Measurements from ENCODE around the gene RUSF1.
A peak's percentile ranks its signal among the peaks of the same experiment; 100 is the strongest.

RUSF1 gene

DNA sequence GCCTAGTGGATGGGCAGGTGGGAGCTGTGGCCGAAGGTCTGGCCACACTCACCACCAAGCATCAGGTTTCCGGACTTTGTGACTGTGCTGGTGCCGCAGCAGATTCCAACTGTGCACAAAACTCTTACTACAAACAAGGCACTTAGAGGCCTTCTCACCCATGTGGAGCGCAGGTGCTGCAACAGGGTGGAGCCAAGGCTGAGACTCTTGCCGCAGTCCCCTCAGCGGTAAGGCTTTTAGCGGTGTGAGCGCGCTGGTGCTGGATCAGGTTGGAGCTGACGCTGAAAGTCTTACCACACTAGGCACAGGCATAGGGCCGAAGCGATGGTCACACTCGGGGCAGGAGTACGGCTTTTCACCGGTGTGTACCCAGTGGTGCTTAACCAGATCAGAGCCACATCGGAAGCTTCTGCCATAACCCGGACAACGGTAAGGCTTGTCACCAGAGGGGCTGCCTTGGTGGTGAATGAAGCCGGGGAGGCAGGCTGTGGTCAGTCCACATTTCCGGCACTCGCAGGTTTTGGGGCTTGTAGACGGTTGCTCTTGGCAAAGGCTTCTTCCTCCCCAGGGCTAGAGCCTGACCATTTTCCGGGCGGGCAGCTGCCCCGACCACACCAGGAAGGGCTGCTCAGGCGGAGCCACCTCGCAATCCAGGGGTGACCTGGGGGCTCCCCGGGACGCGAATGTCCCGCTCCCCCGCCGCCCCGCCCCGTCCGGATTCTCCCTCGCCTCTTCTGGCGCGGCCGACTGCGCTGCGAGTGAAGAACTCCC lies 49.9 kb downstream of the RUSF1 start:
- TF ChIP-seq ZBTB7A (IDR thresholded peaks at IDR 0.05; ENCODE audit: low read depth), result no peak
- TF ChIP-seq TAF1 (IDR thresholded peaks at IDR 0.05; ENCODE audit: low read depth), result no peak
- no peak for TF ChIP-seq TCF12 (IDR thresholded peaks at IDR 0.05; ENCODE audit: low read depth)
- TF ChIP-seq RAD21 (IDR thresholded peaks at IDR 0.05; ENCODE audit: low read depth), result no peak
- TF ChIP-seq, protein P1, sequence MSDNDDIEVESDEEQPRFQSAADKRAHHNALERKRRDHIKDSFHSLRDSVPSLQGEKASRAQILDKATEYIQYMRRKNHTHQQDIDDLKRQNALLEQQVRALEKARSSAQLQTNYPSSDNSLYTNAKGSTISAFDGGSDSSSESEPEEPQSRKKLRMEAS (IDR thresholded peaks at IDR 0.05), result no peak
- no peak for TF ChIP-seq CEBPB (IDR thresholded peaks at IDR 0.05)
- TF ChIP-seq YY1 (IDR thresholded peaks at IDR 0.05; ENCODE audit: low read depth), result no peak
- TF ChIP-seq CREB1 (IDR thresholded peaks at IDR 0.05; ENCODE audit: low read depth), result no peak
- TF ChIP-seq, protein P2, sequence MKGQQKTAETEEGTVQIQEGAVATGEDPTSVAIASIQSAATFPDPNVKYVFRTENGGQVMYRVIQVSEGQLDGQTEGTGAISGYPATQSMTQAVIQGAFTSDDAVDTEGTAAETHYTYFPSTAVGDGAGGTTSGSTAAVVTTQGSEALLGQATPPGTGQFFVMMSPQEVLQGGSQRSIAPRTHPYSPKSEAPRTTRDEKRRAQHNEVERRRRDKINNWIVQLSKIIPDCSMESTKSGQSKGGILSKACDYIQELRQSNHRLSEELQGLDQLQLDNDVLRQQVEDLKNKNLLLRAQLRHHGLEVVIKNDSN (IDR thresholded peaks at IDR 0.05), result no peak
- TF ChIP-seq, protein P3, sequence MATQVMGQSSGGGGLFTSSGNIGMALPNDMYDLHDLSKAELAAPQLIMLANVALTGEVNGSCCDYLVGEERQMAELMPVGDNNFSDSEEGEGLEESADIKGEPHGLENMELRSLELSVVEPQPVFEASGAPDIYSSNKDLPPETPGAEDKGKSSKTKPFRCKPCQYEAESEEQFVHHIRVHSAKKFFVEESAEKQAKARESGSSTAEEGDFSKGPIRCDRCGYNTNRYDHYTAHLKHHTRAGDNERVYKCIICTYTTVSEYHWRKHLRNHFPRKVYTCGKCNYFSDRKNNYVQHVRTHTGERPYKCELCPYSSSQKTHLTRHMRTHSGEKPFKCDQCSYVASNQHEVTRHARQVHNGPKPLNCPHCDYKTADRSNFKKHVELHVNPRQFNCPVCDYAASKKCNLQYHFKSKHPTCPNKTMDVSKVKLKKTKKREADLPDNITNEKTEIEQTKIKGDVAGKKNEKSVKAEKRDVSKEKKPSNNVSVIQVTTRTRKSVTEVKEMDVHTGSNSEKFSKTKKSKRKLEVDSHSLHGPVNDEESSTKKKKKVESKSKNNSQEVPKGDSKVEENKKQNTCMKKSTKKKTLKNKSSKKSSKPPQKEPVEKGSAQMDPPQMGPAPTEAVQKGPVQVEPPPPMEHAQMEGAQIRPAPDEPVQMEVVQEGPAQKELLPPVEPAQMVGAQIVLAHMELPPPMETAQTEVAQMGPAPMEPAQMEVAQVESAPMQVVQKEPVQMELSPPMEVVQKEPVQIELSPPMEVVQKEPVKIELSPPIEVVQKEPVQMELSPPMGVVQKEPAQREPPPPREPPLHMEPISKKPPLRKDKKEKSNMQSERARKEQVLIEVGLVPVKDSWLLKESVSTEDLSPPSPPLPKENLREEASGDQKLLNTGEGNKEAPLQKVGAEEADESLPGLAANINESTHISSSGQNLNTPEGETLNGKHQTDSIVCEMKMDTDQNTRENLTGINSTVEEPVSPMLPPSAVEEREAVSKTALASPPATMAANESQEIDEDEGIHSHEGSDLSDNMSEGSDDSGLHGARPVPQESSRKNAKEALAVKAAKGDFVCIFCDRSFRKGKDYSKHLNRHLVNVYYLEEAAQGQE (IDR thresholded peaks at IDR 0.05; ENCODE audit: low read depth), result no peak
- no peak for TF ChIP-seq NFIC (IDR thresholded peaks at IDR 0.05)
- no peak for TF ChIP-seq EGR1 (IDR thresholded peaks at IDR 0.05)
- no peak for TF ChIP-seq FOXM1 (IDR thresholded peaks at IDR 0.05; ENCODE audit: borderline replicate concordance, low read depth)
- TF ChIP-seq TEAD4 (IDR thresholded peaks at IDR 0.05), result no peak
- no peak for TF ChIP-seq EP300 (IDR thresholded peaks at IDR 0.05; ENCODE audit: borderline replicate concordance)

DNA sequence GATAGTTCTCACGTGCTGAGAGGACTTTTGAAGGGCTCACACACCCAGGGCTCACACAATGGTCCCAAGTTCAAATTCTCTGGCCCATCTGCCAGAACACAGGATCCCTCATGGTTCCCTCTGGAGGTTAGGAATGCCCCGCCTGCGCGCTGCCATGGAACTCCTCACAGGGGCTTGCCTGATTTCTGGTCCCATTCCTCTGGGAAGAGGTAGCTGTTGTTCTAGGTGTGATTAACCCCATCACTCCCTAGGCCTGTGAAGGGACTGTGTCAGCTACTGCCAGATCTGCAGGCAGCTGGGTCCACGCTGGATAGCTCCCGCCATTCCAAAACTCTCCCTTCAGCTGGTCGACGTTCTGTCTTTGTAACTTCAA lies 51.2 kb downstream of the RUSF1 start:
- TF ChIP-seq, protein P1 (IDR thresholded peaks at IDR 0.05), result no peak
- no peak for TF ChIP-seq TAF1 (IDR thresholded peaks at IDR 0.05; ENCODE audit: low read depth)
- TF ChIP-seq, protein P3 (IDR thresholded peaks at IDR 0.05; ENCODE audit: low read depth), result no peak

DNA sequence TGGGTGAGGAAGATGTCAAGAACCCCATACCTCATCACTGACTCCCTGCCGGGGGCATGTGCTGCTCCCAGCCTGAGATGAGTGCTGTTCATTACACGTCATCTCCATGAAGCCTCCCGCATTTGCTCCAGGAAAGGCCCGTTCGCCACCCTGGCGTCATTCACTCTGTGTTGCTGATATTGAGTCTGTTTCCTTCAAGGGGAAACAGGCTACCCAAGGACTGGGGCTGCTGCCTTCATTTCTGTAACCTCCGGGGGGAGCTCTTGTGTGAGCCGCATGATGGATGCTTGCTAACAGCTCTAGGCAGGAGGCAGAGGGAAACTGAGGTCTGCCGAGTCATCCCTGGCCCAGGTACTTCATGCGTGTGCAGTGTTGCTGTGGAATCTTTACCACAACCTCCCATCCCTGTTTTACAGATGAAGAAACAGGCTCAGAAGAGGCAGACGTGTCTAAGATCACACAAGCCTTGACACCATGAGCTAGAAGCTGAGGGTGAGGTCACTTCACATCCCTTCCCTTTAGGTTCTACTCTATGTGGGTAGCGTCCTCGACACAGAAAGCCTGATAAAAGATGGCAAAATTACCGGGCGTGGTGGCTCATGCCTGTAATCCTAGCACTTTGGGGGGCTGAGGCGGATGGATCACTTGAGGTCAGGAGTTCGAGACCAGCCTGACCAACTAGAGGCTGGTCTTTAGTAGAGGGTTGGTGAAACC lies 52.4 kb downstream of the RUSF1 start:
- TF ChIP-seq RAD21 (IDR thresholded peaks at IDR 0.05; ENCODE audit: low read depth) (peak; percentile 21), FOXM1 (IDR thresholded peaks at IDR 0.05; ENCODE audit: borderline replicate concordance, low read depth) (no peak)

DNA sequence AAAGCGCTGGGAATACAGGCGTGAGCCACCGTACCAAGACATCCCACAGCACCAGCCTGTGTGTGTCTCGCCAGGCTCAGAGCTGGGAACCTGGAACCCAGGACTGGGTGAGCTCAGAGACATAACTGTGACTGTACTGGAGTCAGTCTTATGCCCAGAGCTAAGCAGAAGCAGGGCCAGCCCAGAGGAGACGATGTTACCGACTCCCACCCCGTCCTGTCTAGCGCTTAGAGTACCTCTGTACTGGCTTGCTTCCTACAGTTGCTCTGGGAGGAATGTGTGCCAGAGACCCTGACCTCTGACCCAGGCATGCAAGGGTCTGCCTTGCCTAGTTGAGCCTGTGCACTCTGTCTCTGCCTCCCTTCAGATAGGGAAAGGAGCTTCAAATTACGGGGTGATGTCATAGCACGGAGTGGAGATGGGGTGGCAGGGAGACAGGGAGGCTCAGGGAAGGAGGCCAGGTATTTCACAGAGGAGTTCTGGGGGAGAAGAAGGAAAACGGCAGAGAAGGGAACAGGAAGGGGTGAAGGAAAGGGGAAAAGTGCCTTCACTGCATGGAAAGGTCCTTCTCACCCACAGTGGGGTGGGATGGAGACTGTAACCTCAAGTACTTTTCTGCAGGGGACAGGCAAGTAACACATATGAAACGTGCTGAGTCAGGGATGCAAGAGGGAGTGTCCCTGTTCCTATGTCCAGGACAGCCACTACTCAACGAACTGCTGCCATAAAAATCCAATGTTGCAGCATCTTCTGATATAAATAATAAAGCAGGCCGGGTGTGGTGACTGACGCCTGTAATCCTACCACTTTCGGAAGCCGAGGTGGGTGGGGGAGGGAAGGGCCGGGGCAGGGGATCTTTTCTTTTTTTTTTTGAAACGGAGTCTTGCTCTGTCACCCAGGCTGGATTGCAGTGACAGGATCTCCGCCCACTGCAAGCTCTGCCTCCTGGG lies 54.7 kb downstream of the RUSF1 start:
- TF ChIP-seq ZBTB7A (IDR thresholded peaks at IDR 0.05; ENCODE audit: low read depth) (no peak), YY1 (IDR thresholded peaks at IDR 0.05; ENCODE audit: low read depth) (no peak), CEBPB (IDR thresholded peaks at IDR 0.05) (no peak), TEAD4 (IDR thresholded peaks at IDR 0.05) (no peak), TAF1 (IDR thresholded peaks at IDR 0.05; ENCODE audit: low read depth) (no peak), EP300 (IDR thresholded peaks at IDR 0.05; ENCODE audit: borderline replicate concordance) (no peak), TCF12 (IDR thresholded peaks at IDR 0.05; ENCODE audit: low read depth) (no peak), CREB1 (IDR thresholded peaks at IDR 0.05; ENCODE audit: low read depth) (no peak), RAD21 (IDR thresholded peaks at IDR 0.05; ENCODE audit: low read depth) (no peak), FOXM1 (IDR thresholded peaks at IDR 0.05; ENCODE audit: borderline replicate concordance, low read depth) (no peak), NFIC (IDR thresholded peaks at IDR 0.05) (no peak), EGR1 (IDR thresholded peaks at IDR 0.05) (no peak)
- TF ChIP-seq, protein P3 (IDR thresholded peaks at IDR 0.05; ENCODE audit: low read depth), result no peak
- TF ChIP-seq, protein P2 (IDR thresholded peaks at IDR 0.05), result no peak
- TF ChIP-seq, protein P1 (IDR thresholded peaks at IDR 0.05), result no peak

All from Ishikawa (cell line).